GM23248 (cell line): ENCODE measurements around the gene SPR.

Experiments used
- EZH2 ChIP-seq: fragments of 200-600 bp; sonication (generic); IDR thresholded peaks from 2 replicates; pipeline ENCODE4 v1.6.1; 2018; ENCODE audit warnings: antibody characterized with exemption, mild to moderate bottlenecking; ENCODE audit not compliant: insufficient read depth, poor library complexity, severe bottlenecking
- EZH2phosphoT487 ChIP-seq: fragments of 200-600 bp; sonication (generic); IDR thresholded peaks from 2 replicates; pipeline ENCODE4 v1.6.1; 2018; ENCODE audit warnings: antibody characterized with exemption, moderate library complexity, mild to moderate bottlenecking, low read depth; ENCODE audit not compliant: insufficient read depth

- no peak for TF ChIP-seq EZH2
- TF ChIP-seq EZH2phosphoT487 = no peak
These were observed 46.0 kb downstream of the SPR start for GRCh38 chr2:72933207-72933606.
